GM06990 (cell line): ENCODE data around the gene PGGHG.
"Not testable (repeated sequence)": the region's sequence is repeated elsewhere in the genome, so short reads cannot be mapped to it uniquely, and the experiment has no call there.

Experiments used
- DNase-seq: peaks from one replicate; pipeline ENCODE4 v3.0.0-alpha.2; 2011; ENCODE audit not compliant: insufficient read length; ENCODE audit errors: extremely low read depth
- H3K27me3 ChIP-seq: replicated peaks from 2 replicates; pipeline ENCODE4 v1.6.0; 2011; ENCODE audit warnings: low read length; ENCODE audit not compliant: control insufficient read depth, insufficient read depth
- H3K36me3 ChIP-seq: 2 replicates; pipeline ENCODE4 v1.5.1; 2011; ENCODE audit warnings: low read length; ENCODE audit not compliant: control insufficient read depth, insufficient read depth
- H3K4me3 ChIP-seq: replicated peaks from 2 replicates; pipeline ENCODE4 v1.5.1; 2011; ENCODE audit warnings: low read depth, mild to moderate bottlenecking, control low read depth, low read length
- TF ChIP-seq, protein P1 (sequence below): IDR thresholded peaks from 2 replicates; pipeline ENCODE4 v1.5.1; 2011; ENCODE audit warnings: low read length, control low read depth, mild to moderate bottlenecking, inconsistent platforms; ENCODE audit not compliant: insufficient read depth, poor library complexity, severe bottlenecking

The PGGHG gene

DNA sequence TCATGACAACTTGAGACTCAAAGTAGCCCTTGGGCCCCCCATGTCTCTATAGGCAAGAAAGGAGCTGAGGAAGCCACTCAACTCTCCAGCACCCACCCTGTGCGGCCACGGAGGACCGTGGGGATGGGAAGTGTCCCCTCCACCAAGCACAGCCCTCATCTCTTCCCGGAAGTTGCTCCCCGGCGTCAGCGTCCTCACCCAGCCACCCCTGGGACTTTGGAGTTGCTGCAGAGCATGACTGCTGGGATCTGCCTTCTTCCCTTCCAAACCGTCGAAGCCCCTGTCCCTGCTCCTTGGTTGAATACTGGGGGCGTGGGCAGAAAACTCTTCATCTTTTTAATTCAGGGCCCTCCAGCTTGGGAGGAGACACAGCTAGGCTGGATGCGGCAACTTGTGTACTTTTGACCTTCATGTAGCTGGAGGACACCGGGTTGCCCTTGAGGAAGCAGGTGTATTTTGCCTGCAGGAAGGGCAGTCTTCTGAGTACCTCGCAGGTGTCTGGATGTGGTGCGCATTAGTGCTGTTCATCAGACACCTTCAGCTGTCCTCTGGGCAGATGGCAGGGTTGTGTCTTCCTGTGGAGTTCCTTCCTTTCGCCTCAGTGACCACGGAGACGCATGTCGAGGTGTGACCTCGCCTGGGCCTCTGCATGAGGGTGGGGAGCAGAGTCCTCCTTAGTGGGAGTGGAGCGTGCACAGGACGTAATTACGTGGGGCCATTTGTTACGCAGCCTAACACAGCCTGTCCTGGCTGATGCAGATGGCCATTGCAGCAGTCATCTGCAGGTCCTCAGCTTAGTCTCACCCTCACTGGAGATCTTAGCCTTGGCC is 43.9 kb downstream of the PGGHG start:
- H3K36me3 ChIP-seq = no peaks in the 10 kb centered on the region
- H3K4me3 ChIP-seq = no peak overlapping the region
- TF ChIP-seq, protein P1, sequence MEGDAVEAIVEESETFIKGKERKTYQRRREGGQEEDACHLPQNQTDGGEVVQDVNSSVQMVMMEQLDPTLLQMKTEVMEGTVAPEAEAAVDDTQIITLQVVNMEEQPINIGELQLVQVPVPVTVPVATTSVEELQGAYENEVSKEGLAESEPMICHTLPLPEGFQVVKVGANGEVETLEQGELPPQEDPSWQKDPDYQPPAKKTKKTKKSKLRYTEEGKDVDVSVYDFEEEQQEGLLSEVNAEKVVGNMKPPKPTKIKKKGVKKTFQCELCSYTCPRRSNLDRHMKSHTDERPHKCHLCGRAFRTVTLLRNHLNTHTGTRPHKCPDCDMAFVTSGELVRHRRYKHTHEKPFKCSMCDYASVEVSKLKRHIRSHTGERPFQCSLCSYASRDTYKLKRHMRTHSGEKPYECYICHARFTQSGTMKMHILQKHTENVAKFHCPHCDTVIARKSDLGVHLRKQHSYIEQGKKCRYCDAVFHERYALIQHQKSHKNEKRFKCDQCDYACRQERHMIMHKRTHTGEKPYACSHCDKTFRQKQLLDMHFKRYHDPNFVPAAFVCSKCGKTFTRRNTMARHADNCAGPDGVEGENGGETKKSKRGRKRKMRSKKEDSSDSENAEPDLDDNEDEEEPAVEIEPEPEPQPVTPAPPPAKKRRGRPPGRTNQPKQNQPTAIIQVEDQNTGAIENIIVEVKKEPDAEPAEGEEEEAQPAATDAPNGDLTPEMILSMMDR = no peak
- H3K27me3 ChIP-seq = no peaks in the 10 kb centered on the region
- DNase-seq = no peak

DNA sequence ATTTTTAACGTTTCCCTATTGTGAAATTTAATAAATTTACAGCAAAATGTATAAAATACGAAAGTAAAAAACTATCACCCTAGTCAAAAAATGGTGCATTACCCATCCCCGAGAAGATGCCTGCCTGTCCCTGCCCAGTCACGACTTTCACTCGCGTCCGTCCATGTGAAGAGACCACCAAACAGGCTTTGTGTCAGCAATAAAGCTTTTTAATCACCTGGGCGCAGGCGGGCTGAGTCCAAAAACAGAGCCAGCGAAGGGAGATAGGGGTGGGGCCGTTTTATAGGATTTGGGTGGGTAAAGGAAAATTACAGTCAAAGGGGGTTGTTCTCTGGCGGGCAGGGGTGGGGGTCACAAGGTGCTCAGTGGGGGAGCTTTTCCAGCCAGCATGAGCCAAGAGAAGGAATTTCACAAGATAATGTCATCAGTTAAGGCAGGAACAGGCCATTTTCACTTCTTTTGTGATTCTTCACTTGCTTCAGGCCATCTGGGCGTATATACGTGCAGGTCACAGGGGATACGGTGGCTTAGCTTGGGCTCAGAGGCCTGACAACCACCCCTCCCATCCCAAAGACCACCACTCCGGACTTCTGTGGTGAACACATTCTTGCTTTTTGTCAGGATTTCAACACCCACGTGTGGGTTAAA is 44.8 kb downstream of the PGGHG start:
- H3K27me3 ChIP-seq, H3K36me3 ChIP-seq, DNase-seq, H3K4me3 ChIP-seq: not testable (repeated sequence)

DNA sequence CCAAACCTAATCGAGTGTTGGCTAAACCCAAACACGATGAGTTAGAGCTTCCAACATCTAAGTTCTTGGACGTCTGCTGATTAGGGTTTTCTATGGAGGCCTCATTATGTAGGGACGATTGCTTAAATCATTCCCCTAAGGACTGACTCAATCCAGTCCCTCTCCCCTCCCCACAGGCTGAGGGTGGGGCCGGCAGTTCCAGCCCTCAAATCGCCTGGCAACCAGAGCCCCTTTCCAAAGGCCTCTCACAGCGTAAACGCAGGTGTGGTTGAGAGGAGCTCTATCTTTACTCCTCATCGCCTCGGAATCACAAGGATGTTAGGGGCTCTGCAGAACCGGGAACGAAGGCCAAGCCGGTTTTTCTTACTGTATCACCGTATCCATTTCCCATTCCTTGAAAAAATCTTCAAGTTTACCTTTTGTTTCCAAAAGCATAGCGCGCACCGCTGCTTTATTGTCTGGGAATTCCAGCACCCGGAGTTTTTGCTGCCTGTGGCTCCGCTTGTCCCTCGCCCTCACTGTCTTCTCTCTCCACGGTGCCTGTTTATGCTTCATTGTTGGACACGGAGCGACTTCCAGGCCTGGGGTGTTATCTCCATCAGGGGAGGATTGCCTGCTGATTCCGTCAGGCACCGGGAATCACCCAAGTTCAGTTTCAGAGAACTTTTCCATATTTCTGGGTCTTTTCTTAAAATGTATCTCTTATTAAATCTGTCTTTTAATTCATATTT is 45.5 kb downstream of the PGGHG start:
- TF ChIP-seq, protein P1 = no peak
- H3K27me3 ChIP-seq = no peaks in the 10 kb centered on the region
- H3K4me3 ChIP-seq = no peak overlapping the region
- DNase-seq = no peak
- H3K36me3 ChIP-seq = no peaks in the 10 kb centered on the region

DNA sequence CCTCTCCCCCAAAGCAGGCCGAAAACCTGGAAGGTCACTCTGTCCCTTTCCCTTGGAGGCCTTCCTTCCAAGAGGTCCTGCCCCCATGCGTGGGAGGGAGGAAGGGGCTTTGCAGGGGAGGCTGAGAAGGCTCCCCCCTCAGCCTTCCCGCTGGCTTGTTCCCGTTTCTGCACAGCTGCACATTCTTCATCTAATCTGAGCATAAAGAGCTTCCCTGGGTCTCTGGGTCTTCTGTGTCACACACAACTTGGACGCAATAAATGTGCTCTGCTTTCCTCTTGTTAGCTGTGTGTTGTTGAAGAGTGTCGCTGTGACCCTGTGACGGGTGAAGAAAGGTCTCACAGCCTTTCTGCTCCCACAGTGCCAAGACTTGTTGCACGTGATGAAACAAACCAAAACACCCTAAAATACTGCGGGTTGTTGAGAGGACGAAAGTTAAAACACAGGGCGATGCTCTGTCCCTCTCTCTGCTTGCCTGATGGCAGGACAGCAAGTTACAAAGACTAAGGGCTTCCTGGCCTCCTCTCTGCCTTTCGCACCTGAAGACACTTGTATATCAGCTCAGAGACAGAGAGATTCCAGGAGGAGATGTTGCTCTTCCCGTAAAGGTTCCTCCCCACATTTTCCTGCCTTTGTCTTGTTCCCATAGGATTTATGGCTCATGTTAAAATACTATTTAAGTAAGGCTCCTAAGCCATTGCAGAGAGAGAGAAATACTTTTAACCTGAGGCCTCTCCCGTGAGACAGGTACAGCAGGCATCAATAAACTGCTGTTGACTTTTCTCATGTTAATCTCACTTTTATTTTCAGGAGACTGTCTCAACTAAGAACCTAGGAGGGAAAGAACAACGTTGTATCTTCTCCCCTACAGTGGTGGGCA is 47.1 kb downstream of the PGGHG start:
- TF ChIP-seq, protein P1 = no peak
- Histone ChIP-seq H3K36me3 (no peaks in the 10 kb centered on the region), H3K27me3 (no peaks in the 10 kb centered on the region), H3K4me3 (no peak overlapping the region)
- DNase-seq = no peak

DNA sequence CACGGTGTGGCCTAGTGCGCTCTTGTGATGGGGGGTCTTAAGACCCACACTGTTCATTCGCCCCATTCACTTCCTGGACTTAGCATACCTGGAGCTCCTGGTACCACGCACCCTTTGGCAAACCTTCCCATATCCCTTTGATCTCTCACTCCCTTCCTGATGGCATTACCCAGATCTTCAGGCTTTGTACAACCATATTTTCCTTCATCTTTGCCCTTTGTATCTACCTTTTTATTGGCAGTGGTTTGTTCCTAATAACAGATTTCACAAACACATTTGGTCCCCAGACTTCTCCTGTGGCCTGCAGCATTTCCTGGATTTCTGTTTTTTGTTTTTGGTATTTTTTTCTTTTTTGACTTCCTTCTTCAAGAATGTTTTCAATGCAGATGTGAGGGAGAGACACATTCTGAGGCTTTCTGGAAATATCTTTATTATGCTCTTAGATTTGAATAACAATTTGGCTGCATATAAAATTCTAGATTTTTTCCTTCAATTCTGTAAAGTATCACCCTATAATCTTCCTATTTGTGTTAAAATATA is 47.8 kb downstream of the PGGHG start:
- no peak for DNase-seq

More for the DNA sequence above, 47.8 kb downstream of the PGGHG start:
- TF ChIP-seq, protein P1 = no peak
- Histone ChIP-seq H3K36me3 (no peaks in the 10 kb centered on the region), H3K4me3 (no peak overlapping the region), H3K27me3 (no peaks in the 10 kb centered on the region)
